ENCODE data around the gene GSC2.

DNA sequence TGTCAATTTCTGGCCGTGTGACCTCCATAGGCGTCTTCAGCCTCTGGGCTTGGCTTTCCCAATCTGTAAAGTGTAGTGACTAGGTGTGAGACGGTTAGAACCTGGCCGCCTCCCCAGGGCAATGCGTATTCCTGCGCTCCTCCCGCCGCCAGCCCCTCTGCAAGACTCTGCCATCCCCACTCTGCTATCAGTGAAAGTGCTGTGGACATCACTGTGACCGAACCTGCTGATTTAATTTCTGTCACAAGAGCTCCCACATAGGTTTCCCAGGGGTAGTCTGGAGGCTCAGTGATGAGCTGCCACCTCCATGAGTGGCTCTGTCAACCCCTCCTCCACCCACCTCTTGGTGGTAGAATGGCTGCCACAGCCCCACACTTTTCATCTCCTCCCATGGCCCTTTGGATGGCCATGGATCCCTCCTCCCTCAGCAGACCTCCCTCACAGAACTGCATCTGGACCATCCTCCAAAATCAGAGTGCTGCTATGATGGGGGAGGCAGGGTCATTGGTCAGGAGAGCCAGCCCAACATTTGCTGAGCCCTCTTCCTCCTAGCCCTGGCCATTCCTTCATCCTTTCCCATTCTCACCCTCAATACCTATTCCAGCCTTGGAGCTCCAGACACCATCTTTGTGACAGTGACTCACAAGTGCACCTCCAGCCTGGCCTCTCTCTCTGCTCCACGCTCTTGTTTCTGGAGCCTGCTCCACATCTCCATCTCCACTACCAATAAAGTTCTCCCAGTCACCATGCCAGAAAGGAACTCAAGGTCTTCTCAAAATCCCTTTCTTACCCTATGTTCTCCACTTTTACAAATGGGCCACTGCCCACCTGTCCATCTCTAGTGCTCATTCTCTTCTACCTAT, 1.5 kb upstream of the GSC2 start:
- TF ChIP-seq, protein P1, sequence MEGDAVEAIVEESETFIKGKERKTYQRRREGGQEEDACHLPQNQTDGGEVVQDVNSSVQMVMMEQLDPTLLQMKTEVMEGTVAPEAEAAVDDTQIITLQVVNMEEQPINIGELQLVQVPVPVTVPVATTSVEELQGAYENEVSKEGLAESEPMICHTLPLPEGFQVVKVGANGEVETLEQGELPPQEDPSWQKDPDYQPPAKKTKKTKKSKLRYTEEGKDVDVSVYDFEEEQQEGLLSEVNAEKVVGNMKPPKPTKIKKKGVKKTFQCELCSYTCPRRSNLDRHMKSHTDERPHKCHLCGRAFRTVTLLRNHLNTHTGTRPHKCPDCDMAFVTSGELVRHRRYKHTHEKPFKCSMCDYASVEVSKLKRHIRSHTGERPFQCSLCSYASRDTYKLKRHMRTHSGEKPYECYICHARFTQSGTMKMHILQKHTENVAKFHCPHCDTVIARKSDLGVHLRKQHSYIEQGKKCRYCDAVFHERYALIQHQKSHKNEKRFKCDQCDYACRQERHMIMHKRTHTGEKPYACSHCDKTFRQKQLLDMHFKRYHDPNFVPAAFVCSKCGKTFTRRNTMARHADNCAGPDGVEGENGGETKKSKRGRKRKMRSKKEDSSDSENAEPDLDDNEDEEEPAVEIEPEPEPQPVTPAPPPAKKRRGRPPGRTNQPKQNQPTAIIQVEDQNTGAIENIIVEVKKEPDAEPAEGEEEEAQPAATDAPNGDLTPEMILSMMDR (IDR thresholded peaks at IDR 0.05), result no peak
- TF ChIP-seq POLR2A (IDR thresholded peaks at IDR 0.05), result no peak

Measured in ovary (tissue), 3 donors.